ENCODE data around the gene TBX19.
"Not testable (repeated sequence)": the region's sequence is repeated elsewhere in the genome, so short reads cannot be mapped to it uniquely, and the experiment has no call there.

TBX19 gene

DNA sequence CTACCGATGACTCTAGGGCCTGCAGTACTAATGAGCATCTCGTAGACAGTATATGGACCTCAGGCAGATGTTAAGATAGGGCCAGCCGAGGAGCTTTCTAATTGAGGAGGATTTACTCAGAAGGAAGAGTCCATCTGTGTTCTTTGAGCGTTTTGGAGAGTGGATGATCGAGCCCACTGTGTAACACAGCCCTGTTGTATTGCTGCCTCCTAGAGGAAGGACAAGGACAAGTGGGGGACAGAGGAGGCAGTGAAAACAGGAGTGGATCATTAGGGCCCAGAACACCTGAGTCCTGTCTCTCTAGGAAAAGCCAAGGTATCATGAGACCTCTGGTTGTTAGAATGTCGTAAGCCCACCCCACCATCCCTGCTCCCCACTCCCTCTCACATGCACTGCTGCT lies 62.9 kb downstream of the TBX19 start:
- no peak overlapping the region for H3K9ac ChIP-seq (ENCODE audit: low read depth, low read length)
- no peak overlapping the region for H3K4me2 ChIP-seq (ENCODE audit: low read length)
- H3K4me1 ChIP-seq (ENCODE audit: control insufficient read depth, insufficient read depth, low read length) = peaks cover 8% of the 10 kb centered on the region
- no peaks in the 10 kb centered on the region for H3K9me3 ChIP-seq (replicated peaks; ENCODE audit: low read length)
- H3K36me3 ChIP-seq (ENCODE audit: insufficient read depth, low read length) = no peaks in the 10 kb centered on the region
- H3K27me3 ChIP-seq (ENCODE audit: control insufficient read depth, insufficient read depth, low read length) = peaks cover 8% of the 10 kb centered on the region
- no peak overlapping the region for H3K4me3 ChIP-seq (ENCODE audit: low read length)

DNA sequence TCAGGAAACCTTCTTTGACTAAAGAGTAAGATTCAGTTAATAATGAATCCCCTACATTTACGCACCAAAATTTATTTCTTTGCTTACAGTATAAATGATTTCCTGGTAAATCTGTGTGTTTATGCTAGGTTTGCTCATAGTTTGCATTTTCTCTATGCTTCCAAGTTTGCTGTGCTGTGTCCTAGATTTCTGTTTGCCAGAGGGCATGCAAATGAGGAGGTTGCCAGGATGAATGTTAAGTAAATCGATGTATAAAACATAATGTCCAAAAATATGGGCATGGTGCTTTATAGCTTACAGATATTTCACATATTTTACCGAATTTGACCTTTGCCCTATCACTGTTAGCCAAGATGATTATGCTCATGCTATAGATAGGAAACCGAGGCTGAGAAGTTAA lies 63.8 kb downstream of the TBX19 start:
- Histone ChIP-seq H3K9me3 (replicated peaks; ENCODE audit: low read length) (no peaks in the 10 kb centered on the region), H3K9ac (ENCODE audit: low read depth, low read length) (no peak overlapping the region), H3K4me3 (ENCODE audit: low read length) (no peak overlapping the region), H3K36me3 (ENCODE audit: insufficient read depth, low read length) (no peaks in the 10 kb centered on the region), H3K4me1 (ENCODE audit: control insufficient read depth, insufficient read depth, low read length) (peaks cover 8% of the 10 kb centered on the region), H3K27me3 (ENCODE audit: control insufficient read depth, insufficient read depth, low read length) (peaks cover 6% of the 10 kb centered on the region), H3K4me2 (ENCODE audit: low read length) (no peak overlapping the region)

DNA sequence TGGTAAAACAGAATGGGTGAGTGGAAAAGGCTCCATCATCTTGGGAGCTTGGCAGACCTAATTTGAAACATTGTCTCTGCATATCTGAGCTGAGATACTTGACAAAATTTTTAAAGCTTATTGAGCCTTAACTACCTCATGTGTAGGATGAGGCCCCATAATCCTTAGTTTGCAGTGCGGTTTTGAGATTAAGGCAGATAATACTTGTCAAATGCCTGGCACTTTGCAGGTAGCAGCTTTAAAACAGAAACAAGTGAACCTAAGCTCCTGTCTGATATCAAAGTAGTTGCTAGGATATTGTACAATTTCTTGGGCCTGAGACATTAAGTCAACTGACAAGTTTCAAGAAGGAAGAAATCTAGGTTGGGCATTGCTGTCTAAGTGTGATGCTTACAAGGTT lies 65.3 kb downstream of the TBX19 start:
- Histone ChIP-seq H3K4me2 (ENCODE audit: low read length) (no peak overlapping the region), H3K27me3 (ENCODE audit: control insufficient read depth, insufficient read depth, low read length) (no peaks in the 10 kb centered on the region), H3K4me1 (ENCODE audit: control insufficient read depth, insufficient read depth, low read length) (peaks cover 8% of the 10 kb centered on the region), H3K4me3 (ENCODE audit: low read length) (no peak overlapping the region), H3K9ac (ENCODE audit: low read depth, low read length) (no peak overlapping the region), H3K9me3 (replicated peaks; ENCODE audit: low read length) (no peaks in the 10 kb centered on the region), H3K36me3 (ENCODE audit: insufficient read depth, low read length) (no peaks in the 10 kb centered on the region)

DNA sequence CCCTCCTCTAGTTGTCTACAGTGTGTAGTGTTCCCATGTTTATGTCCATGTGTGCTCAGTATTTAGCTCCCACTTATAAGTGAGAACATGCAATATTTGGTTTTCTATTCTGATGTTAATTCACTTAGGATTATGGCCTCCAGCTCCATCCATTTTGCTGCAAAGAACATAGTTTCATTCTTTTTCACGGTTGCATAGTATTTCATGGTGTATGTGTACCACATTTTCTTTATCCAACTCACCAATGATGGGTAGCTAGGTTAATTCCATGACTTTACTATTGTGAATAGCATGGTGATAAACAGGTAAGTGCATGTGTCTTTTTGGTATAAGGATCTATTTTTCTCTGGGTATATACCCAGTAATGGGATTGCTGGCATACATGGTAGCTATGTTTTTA lies 67.0 kb downstream of the TBX19 start:
- no peaks in the 10 kb centered on the region for H3K9me3 ChIP-seq (replicated peaks; ENCODE audit: low read length)
- no peak overlapping the region for H3K4me3 ChIP-seq (ENCODE audit: low read length)
- no peak overlapping the region for H3K9ac ChIP-seq (ENCODE audit: low read depth, low read length)

DNA sequence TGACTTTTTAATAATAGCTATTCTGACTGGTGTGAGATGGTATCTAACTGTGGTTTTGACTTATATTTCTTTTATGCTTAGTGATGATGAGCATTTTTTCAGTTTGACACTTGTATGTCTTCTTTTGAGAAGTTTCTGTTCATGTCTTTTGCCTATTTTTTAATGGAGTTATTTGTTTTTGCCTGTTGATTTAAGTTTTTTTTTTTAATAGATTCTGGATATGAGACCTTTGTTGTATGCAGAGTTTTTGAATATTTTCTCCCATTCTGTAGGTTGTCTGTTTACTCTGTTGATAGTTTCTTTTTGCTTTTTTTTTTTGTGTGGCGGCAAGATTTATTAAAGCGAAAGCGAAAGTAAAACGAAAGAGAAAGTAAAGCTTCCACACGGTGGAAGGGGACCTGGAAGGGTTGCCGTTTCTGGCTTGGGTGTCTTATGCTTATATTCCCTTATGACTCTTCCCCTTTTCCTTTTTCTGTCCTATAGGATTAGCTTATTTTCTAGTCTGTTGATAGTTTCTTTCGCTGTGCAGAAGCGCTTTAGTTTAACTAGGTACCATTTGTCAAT lies 67.6 kb downstream of the TBX19 start:
- H3K4me1 ChIP-seq (ENCODE audit: control insufficient read depth, insufficient read depth, low read length) = no peaks in the 10 kb centered on the region
- H3K27me3 ChIP-seq (ENCODE audit: control insufficient read depth, insufficient read depth, low read length) = no peaks in the 10 kb centered on the region
- H3K9me3 ChIP-seq (replicated peaks; ENCODE audit: low read length) = no peaks in the 10 kb centered on the region
- peak overlapping the region; percentile 65 for H3K4me2 ChIP-seq (ENCODE audit: low read length)
- H3K4me3 ChIP-seq (ENCODE audit: low read length) = peak overlapping the region; percentile 63
- H3K36me3 ChIP-seq (ENCODE audit: insufficient read depth, low read length) = no peaks in the 10 kb centered on the region
- H3K9ac ChIP-seq (ENCODE audit: low read depth, low read length) = peak overlapping the region; percentile 36

More for the DNA sequence above, 67.0 kb downstream of the TBX19 start:
- no peaks in the 10 kb centered on the region for H3K36me3 ChIP-seq (ENCODE audit: insufficient read depth, low read length)
- H3K4me2 ChIP-seq (ENCODE audit: low read length) = peak overlapping the region; percentile 65
- H3K4me1 ChIP-seq (ENCODE audit: control insufficient read depth, insufficient read depth, low read length) = no peaks in the 10 kb centered on the region
- H3K27me3 ChIP-seq (ENCODE audit: control insufficient read depth, insufficient read depth, low read length) = no peaks in the 10 kb centered on the region

DNA sequence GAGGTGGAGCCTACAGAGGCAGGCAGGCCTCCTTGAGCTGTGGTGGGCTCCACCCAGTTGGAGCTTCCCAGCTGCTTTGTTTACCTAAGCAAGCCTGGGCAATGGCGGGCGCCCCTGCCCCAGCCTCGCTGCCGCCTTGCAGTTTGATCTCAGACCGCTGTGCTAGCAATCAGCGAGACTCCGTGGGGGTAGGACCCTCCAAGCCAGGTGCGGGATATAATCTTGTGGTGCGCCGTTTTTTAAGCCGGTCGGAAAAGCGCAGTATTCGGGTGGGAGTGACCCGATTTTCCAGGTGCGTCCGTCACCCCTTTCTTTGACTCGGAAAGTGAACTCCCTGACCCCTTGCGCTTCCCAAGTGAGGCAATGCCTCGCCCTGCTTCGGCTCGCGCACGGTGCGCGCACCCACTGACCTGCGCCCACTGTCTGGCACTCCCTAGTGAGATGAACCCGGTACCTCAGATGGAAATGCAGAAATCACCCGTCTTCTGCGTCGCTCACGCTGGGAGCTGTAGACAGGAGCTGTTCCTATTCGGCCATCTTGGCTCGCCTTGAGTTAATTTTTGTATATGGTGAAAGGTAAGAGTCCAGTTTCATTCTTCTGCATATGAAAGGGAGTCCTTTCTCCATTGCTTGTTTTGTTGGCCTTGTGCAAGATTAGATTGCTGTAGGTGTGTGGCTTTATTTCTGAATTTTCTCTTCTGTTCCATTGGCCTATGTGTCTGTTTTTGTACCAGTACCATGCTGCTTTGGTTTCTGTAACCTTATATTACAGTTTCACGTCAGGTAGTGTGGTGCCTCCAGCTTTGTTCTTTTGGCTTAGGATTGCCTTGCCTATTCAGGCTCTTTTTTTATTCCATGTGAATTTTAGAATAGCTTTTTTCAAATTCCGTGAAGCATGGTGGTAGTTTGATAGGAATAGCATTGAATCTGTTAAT lies 73.9 kb downstream of the TBX19 start:
- not testable (repeated sequence) for H3K4me1 ChIP-seq (ENCODE audit: control insufficient read depth, insufficient read depth, low read length); H3K4me2 ChIP-seq (ENCODE audit: low read length); H3K9ac ChIP-seq (ENCODE audit: low read depth, low read length); H3K9me3 ChIP-seq (replicated peaks; ENCODE audit: low read length); H3K36me3 ChIP-seq (ENCODE audit: insufficient read depth, low read length); H3K27me3 ChIP-seq (ENCODE audit: control insufficient read depth, insufficient read depth, low read length); H3K4me3 ChIP-seq (ENCODE audit: low read length)

DNA sequence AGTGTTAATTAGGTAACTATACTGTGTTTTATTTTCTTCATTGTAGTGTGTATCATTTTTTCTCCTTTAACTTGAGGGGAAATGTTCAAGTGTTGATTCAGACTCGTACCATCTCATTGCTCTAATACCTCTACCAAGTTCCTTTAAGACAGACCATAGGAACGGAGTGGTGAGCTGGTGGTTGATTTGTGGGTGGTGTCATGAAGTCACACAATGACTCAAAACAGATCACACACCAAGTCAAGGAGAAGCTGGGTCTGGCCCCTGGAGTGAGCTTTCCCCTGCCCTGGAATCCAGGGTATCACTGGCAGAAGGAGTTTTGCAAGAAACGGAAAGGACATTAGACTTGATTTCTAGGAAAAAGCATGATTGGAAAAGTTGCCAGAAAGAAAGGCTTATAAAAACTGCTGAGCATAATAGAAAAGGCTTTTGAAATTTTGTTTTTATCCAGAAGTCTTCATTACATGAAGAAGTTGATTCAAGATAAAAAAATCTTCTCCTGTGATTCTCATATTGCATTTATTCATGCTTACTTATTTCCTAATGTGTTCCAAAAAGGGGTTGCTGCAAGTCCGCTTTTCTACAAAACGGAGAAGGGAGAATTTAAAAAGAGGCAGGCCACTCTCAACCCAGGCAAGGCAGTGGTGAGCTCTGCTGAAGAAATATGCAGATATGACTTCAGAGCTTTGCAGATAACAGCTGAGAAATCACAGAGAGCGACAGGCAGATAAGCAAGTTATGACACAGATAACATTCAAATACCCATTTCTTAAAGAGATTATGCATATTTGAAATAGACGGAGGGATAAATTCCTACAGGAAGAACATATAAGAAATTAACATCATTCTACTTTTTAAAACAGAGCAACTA lies 79.7 kb downstream of the TBX19 start:
- no peak overlapping the region for H3K4me2 ChIP-seq (ENCODE audit: low read length)
- H3K4me1 ChIP-seq (ENCODE audit: control insufficient read depth, insufficient read depth, low read length) = no peaks in the 10 kb centered on the region
- peaks cover 2% of the 10 kb centered on the region for H3K27me3 ChIP-seq (ENCODE audit: control insufficient read depth, insufficient read depth, low read length)
- no peaks in the 10 kb centered on the region for H3K36me3 ChIP-seq (ENCODE audit: insufficient read depth, low read length)
- no peaks in the 10 kb centered on the region for H3K9me3 ChIP-seq (replicated peaks; ENCODE audit: low read length)
- no peak overlapping the region for H3K4me3 ChIP-seq (ENCODE audit: low read length)
- H3K9ac ChIP-seq (ENCODE audit: low read depth, low read length) = no peak overlapping the region

DNA sequence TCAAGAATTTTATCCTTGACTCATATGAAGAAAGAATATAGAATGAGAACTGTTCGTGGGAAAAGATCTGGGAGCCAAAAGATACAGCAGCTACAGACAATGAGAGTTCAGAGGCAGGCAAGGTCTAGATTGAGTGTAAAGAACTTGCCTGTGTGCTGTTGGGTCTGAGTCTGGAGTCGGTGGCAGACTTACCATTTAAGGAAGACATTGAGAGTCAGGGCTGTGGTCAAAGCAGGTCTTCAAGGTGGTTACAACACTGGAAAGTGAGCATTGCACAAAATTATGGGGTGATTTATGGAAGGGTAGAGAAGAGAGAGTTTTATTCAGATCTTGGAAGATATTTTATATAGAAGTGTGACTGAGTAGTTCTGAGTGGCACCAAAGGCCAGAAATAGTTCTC lies 80.6 kb downstream of the TBX19 start:
- Histone ChIP-seq H3K9me3 (replicated peaks; ENCODE audit: low read length) (no peaks in the 10 kb centered on the region), H3K9ac (ENCODE audit: low read depth, low read length) (no peak overlapping the region), H3K36me3 (ENCODE audit: insufficient read depth, low read length) (no peaks in the 10 kb centered on the region), H3K4me1 (ENCODE audit: control insufficient read depth, insufficient read depth, low read length) (no peaks in the 10 kb centered on the region), H3K4me2 (ENCODE audit: low read length) (no peak overlapping the region), H3K4me3 (ENCODE audit: low read length) (no peak overlapping the region), H3K27me3 (ENCODE audit: control insufficient read depth, insufficient read depth, low read length) (peaks cover 2% of the 10 kb centered on the region)

DNA sequence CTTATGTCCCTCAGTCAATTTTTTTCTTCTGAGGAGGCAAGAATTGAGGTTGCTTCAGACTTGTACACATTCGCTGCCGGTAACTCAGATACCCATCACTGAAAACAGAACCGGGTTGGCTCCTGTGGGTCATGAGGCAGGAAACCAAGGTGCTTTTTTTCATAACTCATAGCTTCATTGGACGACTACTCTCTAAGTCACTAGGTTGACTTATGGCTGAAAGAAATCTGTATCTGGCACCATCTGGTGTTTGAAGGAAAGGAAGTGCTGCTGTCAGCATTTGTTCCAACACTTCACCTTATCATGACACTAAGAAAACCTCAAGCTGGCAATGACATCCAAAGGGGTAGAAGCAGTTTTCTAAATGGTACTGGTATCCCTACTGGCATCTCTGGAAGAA lies 82.3 kb downstream of the TBX19 start:
- Histone ChIP-seq H3K27me3 (ENCODE audit: control insufficient read depth, insufficient read depth, low read length) (peaks cover 3% of the 10 kb centered on the region), H3K4me3 (ENCODE audit: low read length) (no peak overlapping the region), H3K4me1 (ENCODE audit: control insufficient read depth, insufficient read depth, low read length) (no peaks in the 10 kb centered on the region), H3K36me3 (ENCODE audit: insufficient read depth, low read length) (no peaks in the 10 kb centered on the region), H3K9me3 (replicated peaks; ENCODE audit: low read length) (no peaks in the 10 kb centered on the region), H3K9ac (ENCODE audit: low read depth, low read length) (no peak overlapping the region), H3K4me2 (ENCODE audit: low read length) (no peak overlapping the region)
